IMR-90 (cell line): ENCODE results near the gene BCL2L15. TPM values are rescaled to one million over a fixed set of nuclear protein-coding genes. Genes with fewer than 3 reads are reported as not detected.

Source experiments
- ATAC-seq: fragments of 200-7000 bp; cut with Tn5 transposase; 2 replicates; pipeline ENCODE4 v1.9.1; 2020; ENCODE audit warnings: low read depth, mild to moderate bottlenecking, moderate library complexity
- BruUV-seq: library from RNA; stranded (reverse); fragments of 400-500 nt; replicated peaks from 2 replicates; lab custom pipeline; 2021; lab: Mats Ljungman, UMichigan
- CTCF ChIA-PET: fragments of 300-600 bp; formaldehyde crosslinking; extraction: SDS; loops from one replicate; lab custom pipeline; 2021; ENCODE audit warnings: antibody characterized with exemption; lab: Yijun Ruan, JAX
- POLR2A ChIA-PET: fragments of 300-600 bp; sonication (Branson Sonifier 250); formaldehyde crosslinking; loops from one replicate; lab custom pipeline; 2022; ENCODE audit warnings: antibody characterized with exemption; ENCODE audit not compliant: unreplicated experiment; lab: Charles Lee
- DNase-seq: peaks from one replicate; pipeline ENCODE4 v3.0.0; 2013
- H2AFZ ChIP-seq: replicated peaks from 2 replicates; pipeline ENCODE3; 2013; ENCODE audit warnings: low read length, mild to moderate bottlenecking; ENCODE audit not compliant: poor library complexity
- H2AK5ac ChIP-seq: 2 replicates; pipeline ENCODE4 v1.6.1; 2013; ENCODE audit warnings: low read depth, low read length, inconsistent platforms
- H2AK9ac ChIP-seq: replicated peaks from 2 replicates; pipeline ENCODE3; 2013; ENCODE audit warnings: mild to moderate bottlenecking, low read depth, low read length, moderate library complexity; ENCODE audit not compliant: poor library complexity
- H2BK120ac ChIP-seq: 2 replicates; pipeline ENCODE4 v1.6.1; 2013; ENCODE audit warnings: low read depth, low read length, inconsistent platforms
- H2BK15ac ChIP-seq: 3 replicates; pipeline ENCODE4 v1.6.1; 2013; ENCODE audit warnings: low read depth, low read length, inconsistent platforms
- H2BK20ac ChIP-seq: 2 replicates; pipeline ENCODE4 v1.6.1; 2013; ENCODE audit warnings: low read depth, mild to moderate bottlenecking, inconsistent platforms, low read length, moderate library complexity
- H2BK5ac ChIP-seq: 2 replicates; pipeline ENCODE4 v1.6.1; 2013; ENCODE audit warnings: mild to moderate bottlenecking, low read depth, low read length, inconsistent platforms; ENCODE audit not compliant: poor library complexity, severe bottlenecking
- H3K14ac ChIP-seq: replicated peaks from 2 replicates; pipeline ENCODE4 v1.6.1; 2013; ENCODE audit warnings: low read depth, low read length, inconsistent platforms
- H3K18ac ChIP-seq: 2 replicates; pipeline ENCODE4 v1.6.1; 2013; ENCODE audit warnings: low read depth, low read length, control low read depth
- H3K23ac ChIP-seq: 2 replicates; pipeline ENCODE4 v1.6.1; 2013; ENCODE audit warnings: low read depth, low read length, inconsistent platforms
- H3K27ac ChIP-seq: 2 replicates; pipeline ENCODE4 v1.5.1; 2013; ENCODE audit warnings: mild to moderate bottlenecking, control low read depth, low read length; ENCODE audit not compliant: insufficient read depth
- H3K27me3 ChIP-seq: 2 replicates; pipeline ENCODE4 v1.6.1; 2013; ENCODE audit warnings: low read length; ENCODE audit not compliant: control insufficient read depth, insufficient read depth
- H3K36me3 ChIP-seq: 2 replicates; pipeline ENCODE4 v1.6.1; 2013; ENCODE audit warnings: low read length, mixed read lengths; ENCODE audit not compliant: control insufficient read depth, insufficient read depth
- H3K4ac ChIP-seq: 2 replicates; pipeline ENCODE4 v1.6.1; 2013; ENCODE audit warnings: low read depth, low read length, inconsistent platforms
- H3K4me1 ChIP-seq: 2 replicates; pipeline ENCODE4 v1.6.1; 2013; ENCODE audit warnings: low read length, mixed read lengths; ENCODE audit not compliant: control insufficient read depth, insufficient read depth
- H3K4me2 ChIP-seq: 2 replicates; pipeline ENCODE4 v1.6.1; 2013; ENCODE audit warnings: low read depth, mild to moderate bottlenecking, control low read depth, low read length, moderate library complexity
- H3K4me3 ChIP-seq: 2 replicates; pipeline ENCODE4 v1.5.1; 2013; ENCODE audit warnings: low read depth, mild to moderate bottlenecking, control low read depth, low read length, moderate library complexity; ENCODE audit not compliant: insufficient read depth
- H3K56ac ChIP-seq: 2 replicates; pipeline ENCODE4 v1.6.1; 2013; ENCODE audit warnings: low read length, inconsistent platforms; ENCODE audit not compliant: insufficient read depth; ENCODE audit errors: extremely low read depth
- H3K79me1 ChIP-seq, 2 experiments: 2 replicates each; pipeline ENCODE4 v1.6.1; 2013; ENCODE audit warnings: low read length in 2 of 2, inconsistent platforms in 1 of 2, low read depth in 1 of 2
- H3K9ac ChIP-seq: 2 replicates; pipeline ENCODE4 v1.6.1; 2013; ENCODE audit warnings: low read depth, low read length, control low read depth
- H3K9me1 ChIP-seq: 2 replicates; pipeline ENCODE4 v1.6.1; 2013; ENCODE audit warnings: low read length, inconsistent platforms; ENCODE audit not compliant: insufficient read depth
- H3K9me3 ChIP-seq: 2 replicates; pipeline ENCODE4 v1.6.1; 2013; ENCODE audit warnings: low read length; ENCODE audit not compliant: control insufficient read depth, insufficient read depth
- H4K20me1 ChIP-seq: 2 replicates; pipeline ENCODE4 v1.6.1; 2013; ENCODE audit warnings: low read length, inconsistent platforms; ENCODE audit not compliant: insufficient read depth
- H4K5ac ChIP-seq: 2 replicates; pipeline ENCODE4 v1.6.1; 2013; ENCODE audit warnings: mild to moderate bottlenecking, low read depth, low read length, control low read depth
- H4K8ac ChIP-seq, 2 experiments: 2 replicates each; pipeline ENCODE4 v1.6.1; 2013; ENCODE audit warnings: low read depth in 2 of 2, low read length in 2 of 2, control low read depth in 1 of 2, inconsistent platforms in 1 of 2
- H4K91ac ChIP-seq: 2 replicates; pipeline ENCODE4 v1.6.1; 2013; ENCODE audit warnings: low read depth, low read length, inconsistent platforms; ENCODE audit not compliant: insufficient read depth
- MAFK ChIP-seq: IDR thresholded peaks from 2 replicates; pipeline ENCODE4 v1.6.1; 2012; ENCODE audit warnings: low read depth, low read length, improper control_type of control experiment
- MAZ ChIP-seq: IDR thresholded peaks from 2 replicates; pipeline ENCODE4 v1.6.1; 2012; ENCODE audit warnings: low read depth, mild to moderate bottlenecking, low read length, improper control_type of control experiment, moderate library complexity, borderline replicate concordance
- POLR2A ChIP-seq: IDR thresholded peaks from 2 replicates; pipeline ENCODE4 v1.6.1; 2012; ENCODE audit warnings: mild to moderate bottlenecking, low read depth, low read length
- SMC3 ChIP-seq: fragments of 150-350 bp; IDR thresholded peaks from 2 replicates; pipeline ENCODE4 v1.6.1; 2016; ENCODE audit warnings: low read depth, mild to moderate bottlenecking, antibody characterized with exemption, low read length, moderate library complexity
- WGBS, 2 experiments: methylation state at CpG; one replicate each; pipeline versions ENCODE4 v1.1.5 to v1.1.7; 2013; ENCODE audit warnings: missing lambda C conversion rate in 2 of 2; ENCODE audit not compliant: insufficient read length in 1 of 2; ENCODE audit errors: extremely low coverage in 2 of 2; 5-methylcytosine and 5-hydroxymethylcytosine counted together
- dilution Hi-C: fragments of 300-500 bp; cut with HindIII; formaldehyde crosslinking; loops from one replicate; pipeline ENCODE4 v1.14.3; 2018; ENCODE audit warnings: low sequenced_read_pairs; ENCODE audit not compliant: unreplicated experiment
- in situ Hi-C: fragments of 300-500 bp; cut with MboI; formaldehyde crosslinking; loops from 3 replicates; pipeline ENCODE4 v1.14.3; 2019; ENCODE audit warnings: low sequenced_read_pairs, inconsistent platforms, mixed read lengths
- intact Hi-C: fragments of 100-400 bp; cut with micrococcal nuclease; formaldehyde crosslinking; loops from 2 replicates; pipeline ENCODE4 v1.10.0; 2022
- polyA plus RNA-seq, 3 experiments: library from polyadenylated mRNA; depleted of rRNA; stranded (reverse); fragments of >200 nt; gene quantifications; 2 replicates each; pipeline ENCODE4 v1.2.3, GENCODE V29; 2012; ENCODE audit warnings: low replicate concordance in 1 of 3
- total RNA-seq: library from RNA; depleted of rRNA; stranded (reverse); fragments of >200 nt; gene quantifications from 2 replicates; pipeline ENCODE4 v1.2.3, GENCODE V29; 2012

Gene BCL2L15
- total and polyA plus RNA-seq, 2 of the 4 experiments (the other 2 are of a cell fraction) = under 0.01 to 0.15 TPM

DNA sequence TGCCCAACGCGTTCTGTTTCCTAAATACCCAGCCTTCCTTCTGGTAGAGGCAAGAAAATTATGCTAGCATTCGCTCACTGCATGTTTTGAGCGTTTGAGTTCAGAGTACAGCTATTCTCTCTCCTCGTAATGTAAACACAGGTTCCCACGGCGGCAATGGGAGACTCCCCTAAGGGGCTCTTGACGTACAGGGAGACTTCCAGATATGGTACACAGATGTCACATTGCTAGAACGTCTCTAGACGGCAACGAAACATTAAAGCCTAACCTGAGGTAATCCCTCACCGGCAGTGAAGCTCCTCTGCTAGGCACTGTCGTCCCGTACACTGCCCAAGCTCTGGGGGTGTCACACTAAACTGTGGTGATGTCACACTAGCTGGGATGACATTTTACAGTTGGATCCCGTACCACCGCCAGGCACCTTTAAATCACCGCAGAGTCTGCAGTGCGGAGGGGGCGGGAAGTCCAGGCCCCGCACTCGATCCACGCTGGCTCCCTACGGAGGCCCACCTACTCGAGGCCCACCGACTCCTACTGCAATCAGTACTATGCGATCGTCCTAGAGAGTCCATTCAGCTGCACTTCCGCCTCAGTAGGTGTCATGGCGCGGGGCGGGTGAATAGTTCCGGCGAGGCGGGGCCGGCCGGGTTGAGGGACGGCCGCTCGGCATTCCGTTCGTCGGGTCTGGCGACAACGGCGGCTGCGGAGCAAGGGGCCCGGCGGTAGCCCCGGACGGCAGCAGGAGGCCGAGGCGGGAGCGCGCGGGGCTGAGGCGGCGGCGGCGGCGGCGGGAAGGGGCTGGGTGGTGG lies 41.8 kb upstream of the BCL2L15 start, which contains the start of gene HIPK1:
Gene HIPK1 (plus strand): TSS at position 384 of the 809 bp plus-strand sequence.
- H2AFZ ChIP-seq = peak within 1 kb of the TSS; percentile 99
- peak within 1 kb of the TSS; percentile 88 for H2BK120ac ChIP-seq
- H2BK15ac ChIP-seq = peak within 1 kb of the TSS; percentile 75; the same call in 2 of the 3 replicates
- H4K20me1 ChIP-seq = peaks cover 38% of the 10 kb centered on the region
- H3K14ac ChIP-seq = peak within 1 kb of the TSS; percentile 99
- no peaks in the 10 kb centered on the region for H3K27me3 ChIP-seq
- H3K4me3 ChIP-seq = peak within 1 kb of the TSS; percentile 96
- peaks cover 0 to 33% of the 10 kb centered on the region in 2 experiments; a peak in 2 of 4 replicates for H3K79me1 ChIP-seq
- 0% methylated on average over 29 of the region's 61 CpGs; no CpG with 5 or more reads in 1 of the 2 experiments for WGBS, 2 experiments
- peak; percentile 90 for TF ChIP-seq MAZ
- peak; percentile 77 for TF ChIP-seq POLR2A
- TF ChIP-seq SMC3 = peak; percentile 10; the same call in 1 of the 2 replicates
- no peak for TF ChIP-seq MAFK
- H3K9me3 ChIP-seq = no peaks in the 10 kb centered on the region
- H3K23ac ChIP-seq = peak within 1 kb of the TSS; percentile 97
- H2BK5ac ChIP-seq = peak within 1 kb of the TSS; percentile 92
- H3K27ac ChIP-seq = peak within 1 kb of the TSS; percentile 97
- H3K4me2 ChIP-seq = peak within 1 kb of the TSS; percentile 98
- CTCF ChIA-PET = interaction anchor here (0.8 to 2.2 kb wide), 2 partner anchors 24 to 93 kb away, joined by 3 to 6 read pairs; partner anchors contain the start of genes AP4B1 and DCLRE1B
- peak within 1 kb of the TSS; percentile 97 for H3K9ac ChIP-seq
- H4K5ac ChIP-seq = peak within 1 kb of the TSS; percentile 99
- DNase-seq (peak; percentile 82), ATAC-seq (peak; percentile 90)
- peak within 1 kb of the TSS; percentile 87 for H3K18ac ChIP-seq
- POLR2A ChIA-PET = interaction anchor here (0.6 to 1.9 kb wide), 3 partner anchors 19 to 43 kb away, joined by 3 to 9 read pairs (median 5); partner anchors contain the start of genes AP4B1 and DCLRE1B
- no TSS peak for BruUV-seq
- H4K91ac ChIP-seq = peak within 1 kb of the TSS; percentile 79
- dilution Hi-C loops (no loop called here), in situ Hi-C loops (no loop called here), intact Hi-C loops (loop anchor here (1.0 to 2.0 kb wide), 2 partner anchors 16 to 24 kb away; partner anchors contain the start of gene DCLRE1B)
- H3K9me1 ChIP-seq = peaks cover 2% of the 10 kb centered on the region; the same call in 1 of the 2 replicates
- peak within 1 kb of the TSS; percentile 56 to 99 for H4K8ac ChIP-seq
- peak within 1 kb of the TSS; percentile 57 for H2BK20ac ChIP-seq
- peak within 1 kb of the TSS; percentile 94 for H2AK9ac ChIP-seq
- H3K56ac ChIP-seq = peak within 1 kb of the TSS; percentile 81
- peak within 1 kb of the TSS; percentile 99 for H3K4ac ChIP-seq
- no peaks in the 10 kb centered on the region for H3K36me3 ChIP-seq
- H2AK5ac ChIP-seq = peak within 1 kb of the TSS; percentile 89
- no peaks in the 10 kb centered on the region for H3K4me1 ChIP-seq
